C4-2B (cell line): Measurements from ENCODE around the gene C10orf90.

Source experiments
- ZFX ChIP-seq: fragments of 450-650 bp; IDR thresholded peaks from 2 replicates; pipeline ENCODE4 v1.6.1; 2017
- TF ChIP-seq, protein P1 (sequence below): fragments of 450-650 bp; conservative IDR thresholded peaks from 2 replicates; pipeline ENCODE4 v1.5.1; 2017; ENCODE audit warnings: mild to moderate bottlenecking

- TF ChIP-seq, protein P1, sequence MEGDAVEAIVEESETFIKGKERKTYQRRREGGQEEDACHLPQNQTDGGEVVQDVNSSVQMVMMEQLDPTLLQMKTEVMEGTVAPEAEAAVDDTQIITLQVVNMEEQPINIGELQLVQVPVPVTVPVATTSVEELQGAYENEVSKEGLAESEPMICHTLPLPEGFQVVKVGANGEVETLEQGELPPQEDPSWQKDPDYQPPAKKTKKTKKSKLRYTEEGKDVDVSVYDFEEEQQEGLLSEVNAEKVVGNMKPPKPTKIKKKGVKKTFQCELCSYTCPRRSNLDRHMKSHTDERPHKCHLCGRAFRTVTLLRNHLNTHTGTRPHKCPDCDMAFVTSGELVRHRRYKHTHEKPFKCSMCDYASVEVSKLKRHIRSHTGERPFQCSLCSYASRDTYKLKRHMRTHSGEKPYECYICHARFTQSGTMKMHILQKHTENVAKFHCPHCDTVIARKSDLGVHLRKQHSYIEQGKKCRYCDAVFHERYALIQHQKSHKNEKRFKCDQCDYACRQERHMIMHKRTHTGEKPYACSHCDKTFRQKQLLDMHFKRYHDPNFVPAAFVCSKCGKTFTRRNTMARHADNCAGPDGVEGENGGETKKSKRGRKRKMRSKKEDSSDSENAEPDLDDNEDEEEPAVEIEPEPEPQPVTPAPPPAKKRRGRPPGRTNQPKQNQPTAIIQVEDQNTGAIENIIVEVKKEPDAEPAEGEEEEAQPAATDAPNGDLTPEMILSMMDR, result no peak
- no peak for TF ChIP-seq ZFX
These were observed 31.4 kb downstream of the C10orf90 start for GRCh38 chr10:126639084-126639483.
